ENCODE measurements around the gene ARPC1B.

DNA sequence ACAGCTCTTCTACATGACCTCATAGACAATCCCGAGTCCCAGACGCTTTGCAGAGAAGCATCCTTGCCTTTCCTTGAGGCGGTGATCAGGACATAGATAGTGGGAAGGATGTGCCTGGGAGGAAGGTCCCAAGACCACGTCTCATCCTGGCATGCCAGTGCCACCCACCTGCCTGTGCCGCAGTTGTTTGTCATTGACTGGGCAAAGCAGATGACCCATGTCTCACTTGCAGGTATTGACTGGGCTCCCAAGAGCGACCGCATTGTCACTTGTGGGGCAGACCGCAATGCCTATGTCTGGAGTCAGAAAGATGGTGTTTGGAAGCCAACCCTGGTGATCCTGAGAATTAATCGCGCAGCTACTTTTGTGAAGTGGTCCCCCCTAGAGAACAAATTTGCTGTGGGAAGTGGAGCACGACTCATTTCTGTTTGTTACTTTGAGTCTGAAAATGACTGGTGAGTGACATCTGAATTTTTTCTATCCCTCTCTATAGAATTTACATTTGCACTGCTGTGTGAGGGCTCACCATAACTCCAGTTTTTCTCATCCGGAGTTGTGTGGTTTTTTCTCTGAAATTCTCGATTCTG is 30.4 kb upstream of the ARPC1B start:
- TF ChIP-seq, protein P1, sequence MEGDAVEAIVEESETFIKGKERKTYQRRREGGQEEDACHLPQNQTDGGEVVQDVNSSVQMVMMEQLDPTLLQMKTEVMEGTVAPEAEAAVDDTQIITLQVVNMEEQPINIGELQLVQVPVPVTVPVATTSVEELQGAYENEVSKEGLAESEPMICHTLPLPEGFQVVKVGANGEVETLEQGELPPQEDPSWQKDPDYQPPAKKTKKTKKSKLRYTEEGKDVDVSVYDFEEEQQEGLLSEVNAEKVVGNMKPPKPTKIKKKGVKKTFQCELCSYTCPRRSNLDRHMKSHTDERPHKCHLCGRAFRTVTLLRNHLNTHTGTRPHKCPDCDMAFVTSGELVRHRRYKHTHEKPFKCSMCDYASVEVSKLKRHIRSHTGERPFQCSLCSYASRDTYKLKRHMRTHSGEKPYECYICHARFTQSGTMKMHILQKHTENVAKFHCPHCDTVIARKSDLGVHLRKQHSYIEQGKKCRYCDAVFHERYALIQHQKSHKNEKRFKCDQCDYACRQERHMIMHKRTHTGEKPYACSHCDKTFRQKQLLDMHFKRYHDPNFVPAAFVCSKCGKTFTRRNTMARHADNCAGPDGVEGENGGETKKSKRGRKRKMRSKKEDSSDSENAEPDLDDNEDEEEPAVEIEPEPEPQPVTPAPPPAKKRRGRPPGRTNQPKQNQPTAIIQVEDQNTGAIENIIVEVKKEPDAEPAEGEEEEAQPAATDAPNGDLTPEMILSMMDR (conservative IDR thresholded peaks at IDR 0.05; ENCODE audit: low read depth in 2 of 2) = no peak
- TF ChIP-seq POLR2AphosphoS5 (IDR thresholded peaks at IDR 0.05; ENCODE audit: low read depth) (no peak), EZH2 (IDR thresholded peaks at IDR 0.05; ENCODE audit: low read depth, unreplicated experiment) (no peak), EZH2phosphoT487 (IDR thresholded peaks at IDR 0.05; ENCODE audit: unreplicated experiment) (no peak), ZNF114 (CRISPR knock-in tag; IDR thresholded peaks at IDR 0.05) (no peak), CREB1 (CRISPR knock-in tag; IDR thresholded peaks at IDR 0.05; ENCODE audit: low read depth) (no peak), NANOG (IDR thresholded peaks at IDR 0.05; ENCODE audit: borderline replicate concordance) (no peak)
- TF ChIP-seq, protein P2, sequence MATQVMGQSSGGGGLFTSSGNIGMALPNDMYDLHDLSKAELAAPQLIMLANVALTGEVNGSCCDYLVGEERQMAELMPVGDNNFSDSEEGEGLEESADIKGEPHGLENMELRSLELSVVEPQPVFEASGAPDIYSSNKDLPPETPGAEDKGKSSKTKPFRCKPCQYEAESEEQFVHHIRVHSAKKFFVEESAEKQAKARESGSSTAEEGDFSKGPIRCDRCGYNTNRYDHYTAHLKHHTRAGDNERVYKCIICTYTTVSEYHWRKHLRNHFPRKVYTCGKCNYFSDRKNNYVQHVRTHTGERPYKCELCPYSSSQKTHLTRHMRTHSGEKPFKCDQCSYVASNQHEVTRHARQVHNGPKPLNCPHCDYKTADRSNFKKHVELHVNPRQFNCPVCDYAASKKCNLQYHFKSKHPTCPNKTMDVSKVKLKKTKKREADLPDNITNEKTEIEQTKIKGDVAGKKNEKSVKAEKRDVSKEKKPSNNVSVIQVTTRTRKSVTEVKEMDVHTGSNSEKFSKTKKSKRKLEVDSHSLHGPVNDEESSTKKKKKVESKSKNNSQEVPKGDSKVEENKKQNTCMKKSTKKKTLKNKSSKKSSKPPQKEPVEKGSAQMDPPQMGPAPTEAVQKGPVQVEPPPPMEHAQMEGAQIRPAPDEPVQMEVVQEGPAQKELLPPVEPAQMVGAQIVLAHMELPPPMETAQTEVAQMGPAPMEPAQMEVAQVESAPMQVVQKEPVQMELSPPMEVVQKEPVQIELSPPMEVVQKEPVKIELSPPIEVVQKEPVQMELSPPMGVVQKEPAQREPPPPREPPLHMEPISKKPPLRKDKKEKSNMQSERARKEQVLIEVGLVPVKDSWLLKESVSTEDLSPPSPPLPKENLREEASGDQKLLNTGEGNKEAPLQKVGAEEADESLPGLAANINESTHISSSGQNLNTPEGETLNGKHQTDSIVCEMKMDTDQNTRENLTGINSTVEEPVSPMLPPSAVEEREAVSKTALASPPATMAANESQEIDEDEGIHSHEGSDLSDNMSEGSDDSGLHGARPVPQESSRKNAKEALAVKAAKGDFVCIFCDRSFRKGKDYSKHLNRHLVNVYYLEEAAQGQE (IDR thresholded peaks at IDR 0.05; ENCODE audit: unreplicated experiment) = no peak

All from GM23338 (cell line).